H7 (cell line): Measurements from ENCODE around the gene MUC5AC. TPM values are rescaled to one million over a fixed set of nuclear protein-coding genes. Genes with fewer than 3 reads are reported as not detected.
A peak's percentile ranks its signal among the peaks of the same experiment; 100 is the strongest.

Experiments used
- DNase-seq: peaks from one replicate; pipeline ENCODE4 v3.0.0; 2012
- H3K27me3 ChIP-seq: 2 replicates; pipeline ENCODE4 v1.6.0; 2011; ENCODE audit warnings: mild to moderate bottlenecking, low read length; ENCODE audit not compliant: control insufficient read depth, insufficient read depth
- H3K36me3 ChIP-seq: replicated peaks from 2 replicates; pipeline ENCODE4 v1.5.1; 2011; ENCODE audit warnings: low read length; ENCODE audit not compliant: control insufficient read depth, insufficient read depth
- H3K4me3 ChIP-seq: 2 replicates; pipeline ENCODE4 v1.5.1; 2011; ENCODE audit warnings: low read depth, mild to moderate bottlenecking, control low read depth, low read length, moderate library complexity; ENCODE audit not compliant: insufficient read depth
- total RNA-seq: library from RNA; depleted of rRNA; stranded (reverse); fragments of >200 nt; shearing (Covaris generic); gene quantifications from 2 replicates; pipeline ENCODE4 v1.2.3, GENCODE V29; 2014

Gene MUC5AC
- total RNA-seq, 1 experiment from 2014 or later: not detected

DNA sequence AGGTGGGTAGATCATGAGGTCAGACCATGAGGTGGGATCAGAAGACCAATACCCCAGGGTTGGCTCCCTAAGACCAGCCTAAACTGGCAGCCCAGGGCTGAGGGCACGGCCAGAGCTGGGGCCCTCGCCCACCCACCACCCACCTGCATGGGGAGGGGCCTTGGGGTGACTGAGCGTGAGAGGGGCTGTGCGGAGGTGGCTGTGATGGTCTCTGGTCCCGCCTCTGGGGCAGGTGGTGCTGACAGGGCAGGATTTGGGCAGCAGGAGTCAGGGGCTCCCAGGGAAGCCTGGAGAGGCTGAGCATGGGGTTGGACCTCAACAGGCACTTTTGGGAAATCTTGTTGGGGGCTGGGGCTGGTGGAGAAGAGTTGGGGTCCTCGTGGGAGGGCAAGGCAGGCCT, 39.8 kb upstream of the MUC5AC start:
- Histone ChIP-seq H3K27me3 (no peaks in the 10 kb centered on the region), H3K4me3 (no peak overlapping the region), H3K36me3 (no peaks in the 10 kb centered on the region)
- peak; percentile 62 for DNase-seq

DNA sequence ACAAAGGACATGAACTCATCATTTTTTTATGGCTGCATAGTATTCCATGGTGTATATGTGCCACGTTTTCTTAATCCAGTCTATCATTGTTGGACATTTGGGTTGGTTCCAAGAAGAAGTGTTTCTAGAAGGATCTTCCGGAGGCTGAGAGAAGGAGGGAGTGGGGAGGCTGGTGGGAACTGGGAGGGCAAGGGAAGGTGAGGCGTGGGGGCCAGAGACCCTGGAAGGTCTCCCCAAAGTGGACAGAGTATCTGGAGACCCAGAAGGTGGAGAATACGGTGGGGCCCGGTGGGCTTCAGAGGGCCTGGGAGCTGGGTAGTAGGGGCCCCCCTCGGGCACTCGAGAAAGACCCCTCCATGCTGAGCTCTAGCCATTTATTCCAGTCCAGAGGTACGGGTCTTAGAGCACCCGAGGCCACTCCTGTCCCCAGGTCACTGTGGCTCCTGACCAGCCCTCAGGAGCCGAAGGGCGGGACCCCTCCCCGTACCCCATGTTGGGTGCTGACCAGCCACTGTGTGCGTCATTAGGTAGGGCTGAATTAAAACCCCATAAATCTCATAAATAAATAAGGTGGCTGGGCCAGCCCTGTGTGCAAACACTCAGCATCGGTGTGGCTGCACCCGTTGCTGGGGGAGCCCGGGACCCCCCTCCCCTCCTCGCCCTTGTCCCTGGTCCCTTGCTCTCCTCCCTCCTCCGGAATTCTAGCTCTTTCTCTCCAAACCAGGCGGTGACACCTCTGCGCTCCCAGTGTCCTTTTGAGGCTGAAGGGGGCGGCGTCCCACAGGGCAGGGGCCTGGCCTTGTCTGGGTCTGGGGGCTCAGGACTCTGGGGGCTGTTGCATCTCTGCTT, 38.8 kb upstream of the MUC5AC start:
- no peak for DNase-seq
- Histone ChIP-seq H3K4me3 (no peak overlapping the region), H3K27me3 (no peaks in the 10 kb centered on the region)

DNA sequence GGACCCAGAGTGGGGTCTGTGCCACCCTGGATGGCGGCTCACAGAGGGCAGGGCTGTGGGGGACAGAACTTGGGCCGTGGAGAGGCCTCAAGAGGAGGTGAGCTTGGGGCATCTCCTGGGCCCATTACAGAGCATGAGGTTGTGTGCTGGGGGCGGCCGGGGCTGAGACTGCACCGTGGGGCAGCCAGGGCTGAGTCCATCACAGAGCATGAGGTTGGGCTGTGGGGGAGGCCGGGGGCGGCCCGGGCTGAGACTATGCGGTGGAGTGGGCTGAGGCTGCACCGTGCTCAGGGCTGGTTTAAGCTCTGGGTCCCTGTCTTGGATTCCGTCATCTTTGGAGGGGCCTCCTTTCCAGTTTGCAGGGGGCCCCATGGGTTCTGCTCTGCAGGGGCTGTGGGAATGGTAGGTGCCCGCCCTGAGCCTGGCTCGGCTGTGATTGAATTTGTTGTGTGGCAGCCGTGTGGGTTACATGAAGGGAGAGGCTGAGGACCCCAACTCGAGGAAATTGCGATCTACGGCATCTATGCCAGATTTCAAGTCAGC, 38.1 kb upstream of the MUC5AC start:
- H3K4me3 ChIP-seq: no peak overlapping the region
- H3K27me3 ChIP-seq: no peaks in the 10 kb centered on the region
- peak; percentile 68 for DNase-seq

More for the DNA sequence above, 38.8 kb upstream of the MUC5AC start:
- no peaks in the 10 kb centered on the region for H3K36me3 ChIP-seq

DNA sequence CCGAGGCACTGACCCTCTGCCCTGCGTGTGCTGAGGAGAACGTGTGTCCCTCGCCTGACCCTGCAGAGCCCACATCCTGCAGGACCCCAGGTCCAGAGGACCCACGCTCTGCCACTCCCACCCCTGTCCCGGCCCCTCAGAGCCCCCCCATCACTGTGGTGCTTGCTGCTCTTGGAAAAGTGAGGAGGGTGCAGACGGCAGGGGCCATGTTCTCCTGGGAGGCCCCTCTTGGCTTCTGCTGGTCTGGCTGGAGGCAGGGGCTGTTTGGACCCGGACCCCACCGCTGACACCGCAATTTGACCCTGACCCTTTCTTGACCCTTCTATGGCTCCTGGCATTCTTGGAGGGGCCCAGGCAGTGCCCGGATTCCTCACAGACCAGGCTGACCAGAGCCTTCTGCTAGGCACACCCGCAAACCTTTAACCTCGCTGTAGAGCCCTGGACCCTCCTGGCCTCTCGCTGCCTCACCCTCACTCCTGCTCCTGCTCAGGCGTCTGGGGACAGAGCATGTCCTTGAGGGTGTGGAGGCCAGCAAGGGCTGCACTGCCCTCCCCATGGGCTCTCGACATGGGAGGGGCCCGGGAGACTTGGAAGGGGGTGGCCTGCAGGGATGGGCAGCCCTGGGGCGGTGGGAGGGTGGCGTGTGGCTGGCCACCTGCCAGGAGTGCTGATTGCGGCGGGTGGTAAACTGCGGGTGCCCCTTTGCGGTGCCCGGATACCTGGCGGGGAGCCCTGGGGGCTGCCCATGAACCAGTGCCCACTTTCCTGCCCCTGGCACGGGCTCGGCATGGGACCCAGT, 37.0 kb upstream of the MUC5AC start:
- Histone ChIP-seq H3K4me3 (no peak overlapping the region), H3K27me3 (no peaks in the 10 kb centered on the region), H3K36me3 (no peaks in the 10 kb centered on the region)
- peak; percentile 50 for DNase-seq

More for the DNA sequence above, 38.1 kb upstream of the MUC5AC start:
- no peaks in the 10 kb centered on the region for H3K36me3 ChIP-seq

DNA sequence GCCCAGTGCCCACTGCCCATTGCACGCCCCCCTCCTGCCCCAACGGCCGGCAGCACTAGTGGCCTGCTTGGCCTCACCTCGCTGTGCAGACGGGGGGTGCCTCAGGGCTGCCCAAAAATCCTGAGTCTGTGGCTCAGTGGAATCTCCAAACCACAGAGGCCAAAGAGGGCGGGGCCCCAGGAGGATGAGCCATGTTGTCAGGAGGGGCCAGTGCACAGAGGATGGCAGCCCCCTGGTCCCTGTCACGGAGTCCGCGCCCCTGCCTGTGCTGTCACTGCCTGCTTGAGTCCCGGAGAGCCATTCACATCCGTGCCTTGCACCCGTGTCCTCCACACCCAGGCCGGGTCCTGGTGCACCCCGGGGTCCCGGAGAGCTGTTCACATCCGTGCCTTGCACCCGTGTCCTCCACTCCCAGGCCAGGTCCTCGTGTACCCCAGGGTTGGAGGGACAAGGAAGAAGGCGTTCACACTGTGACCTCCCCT, 36.4 kb upstream of the MUC5AC start:
- DNase-seq: peak; percentile 52
- Histone ChIP-seq H3K36me3 (no peaks in the 10 kb centered on the region), H3K4me3 (no peak overlapping the region), H3K27me3 (no peaks in the 10 kb centered on the region)

DNA sequence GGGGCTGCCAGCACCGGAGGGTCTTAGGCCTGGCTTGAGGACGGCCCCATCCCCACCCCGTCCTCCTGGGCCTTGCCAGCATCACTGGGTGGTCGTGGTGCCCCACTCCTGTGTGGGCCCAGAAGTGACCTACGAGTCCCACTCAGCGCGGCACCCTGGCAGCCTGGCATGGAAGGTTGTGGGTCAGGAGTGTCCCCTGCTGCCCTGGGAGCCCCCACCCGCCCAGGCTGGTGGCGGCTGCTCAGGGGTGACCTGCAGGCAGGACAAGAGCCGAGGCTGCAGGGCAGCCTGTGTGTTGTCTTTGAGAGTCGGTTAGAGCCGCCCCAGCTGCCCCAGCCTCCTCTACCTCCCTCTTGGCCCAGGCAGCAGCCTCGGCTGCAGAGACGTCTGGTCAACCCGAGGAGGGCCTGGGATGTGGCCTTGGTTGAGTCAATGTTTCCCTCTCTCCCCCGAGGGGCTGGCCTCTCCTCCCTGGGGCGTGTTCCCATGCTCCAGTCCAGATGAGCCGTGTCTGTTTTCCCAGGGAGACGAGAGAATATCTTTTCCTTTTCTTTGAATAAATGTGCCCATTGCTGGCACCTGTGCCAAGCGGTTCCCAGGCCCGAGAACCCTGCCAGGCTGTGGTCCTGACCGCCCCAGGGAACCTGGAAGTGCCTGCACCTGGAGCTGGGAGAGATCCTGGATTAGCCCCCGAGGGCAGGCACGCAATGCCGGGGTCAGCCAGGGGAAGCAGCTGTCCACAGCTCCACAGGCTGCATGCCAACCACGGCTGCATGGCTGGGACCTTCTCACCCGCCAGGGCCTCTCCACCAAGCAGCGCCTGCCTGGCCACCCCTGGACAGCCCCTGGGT, 35.7 kb upstream of the MUC5AC start:
- Histone ChIP-seq H3K36me3 (no peaks in the 10 kb centered on the region), H3K4me3 (no peak overlapping the region), H3K27me3 (no peaks in the 10 kb centered on the region)
- DNase-seq: peak; percentile 62

DNA sequence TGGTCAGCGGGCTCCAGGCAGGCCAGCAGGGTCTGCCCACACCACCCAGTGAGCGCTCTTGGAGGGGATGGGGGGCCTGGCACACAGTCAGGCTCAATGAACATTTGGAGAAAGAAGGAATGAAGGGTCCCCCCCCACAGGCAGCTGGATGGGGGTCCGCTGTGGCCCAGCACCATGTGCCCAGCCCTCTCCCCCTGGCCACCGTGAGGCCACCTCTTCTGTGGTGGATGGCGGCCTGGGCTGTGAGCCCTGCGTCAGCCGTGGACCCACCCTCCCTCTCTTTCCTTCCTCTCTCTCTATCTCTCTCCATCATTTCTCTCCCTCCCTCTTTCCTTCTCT, 35.1 kb upstream of the MUC5AC start:
- no peak overlapping the region for H3K4me3 ChIP-seq
- no peaks in the 10 kb centered on the region for H3K36me3 ChIP-seq
- DNase-seq: no peak
- no peaks in the 10 kb centered on the region for H3K27me3 ChIP-seq

DNA sequence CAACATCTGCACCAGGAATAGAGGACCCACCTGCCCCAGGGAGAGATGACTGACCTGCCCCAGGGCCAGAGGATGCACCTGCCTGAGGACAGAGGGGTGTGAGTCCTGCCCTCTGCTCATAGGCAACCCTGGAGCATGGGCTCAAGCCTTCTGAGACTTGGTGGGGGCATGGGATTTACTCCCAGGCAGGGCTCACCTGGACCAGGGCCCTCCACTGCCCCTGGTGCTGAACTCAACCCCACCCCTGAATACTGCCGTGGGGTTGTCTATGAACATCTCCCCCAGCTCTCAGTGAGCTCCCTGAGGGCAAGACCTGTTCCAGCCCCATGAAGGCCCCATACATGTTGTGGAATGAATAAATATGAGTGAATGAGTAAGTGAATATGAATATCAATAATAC, 33.8 kb upstream of the MUC5AC start:
- Histone ChIP-seq H3K27me3 (no peaks in the 10 kb centered on the region), H3K36me3 (no peaks in the 10 kb centered on the region), H3K4me3 (no peak overlapping the region)
- DNase-seq: no peak

DNA sequence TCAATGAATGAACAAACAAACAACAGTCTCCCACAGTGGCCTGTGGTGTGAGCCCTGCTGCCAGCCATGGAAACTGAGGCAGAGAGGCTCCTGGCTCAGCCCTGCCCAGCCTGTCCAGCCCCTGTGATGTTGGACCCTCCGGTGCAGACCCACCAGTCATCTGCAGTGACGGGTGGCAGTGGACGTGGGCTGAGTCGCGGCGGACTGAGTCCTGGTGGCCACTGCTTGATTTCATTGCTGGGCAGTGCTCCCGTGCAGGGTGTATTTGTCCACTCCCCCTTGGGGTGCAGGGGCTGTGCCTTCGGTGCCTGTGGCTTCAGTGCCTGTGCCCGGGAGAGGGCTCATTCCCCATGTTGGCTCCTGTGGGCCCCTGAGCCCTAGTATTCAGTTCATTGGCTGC, 31.9 kb upstream of the MUC5AC start:
- DNase-seq: no peak
- Histone ChIP-seq H3K36me3 (no peaks in the 10 kb centered on the region), H3K27me3 (no peaks in the 10 kb centered on the region), H3K4me3 (no peak overlapping the region)

DNA sequence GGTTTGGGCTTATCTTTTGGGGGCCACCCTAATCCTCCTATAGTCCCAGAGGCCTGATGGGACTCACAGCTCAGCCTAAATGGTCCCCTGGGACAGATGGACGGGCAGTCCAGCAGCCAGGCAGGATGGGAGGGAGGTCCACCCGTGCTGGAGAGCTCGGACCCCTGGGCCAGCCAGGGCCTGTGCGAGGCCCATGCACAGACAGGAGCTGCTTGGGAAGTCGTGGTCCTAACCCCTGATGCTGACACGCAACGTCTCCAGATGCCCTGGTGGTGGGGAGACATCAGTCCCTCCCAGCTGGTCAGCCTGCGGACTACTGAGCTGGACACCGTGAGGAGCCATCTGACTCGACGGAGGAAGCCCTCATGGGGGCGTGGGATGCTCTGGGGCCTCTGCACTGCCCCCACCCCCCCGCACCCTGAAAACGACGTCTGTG, 31.2 kb upstream of the MUC5AC start:
- H3K36me3 ChIP-seq: no peaks in the 10 kb centered on the region
- H3K4me3 ChIP-seq: no peak overlapping the region
- H3K27me3 ChIP-seq: no peaks in the 10 kb centered on the region
- no peak for DNase-seq

DNA sequence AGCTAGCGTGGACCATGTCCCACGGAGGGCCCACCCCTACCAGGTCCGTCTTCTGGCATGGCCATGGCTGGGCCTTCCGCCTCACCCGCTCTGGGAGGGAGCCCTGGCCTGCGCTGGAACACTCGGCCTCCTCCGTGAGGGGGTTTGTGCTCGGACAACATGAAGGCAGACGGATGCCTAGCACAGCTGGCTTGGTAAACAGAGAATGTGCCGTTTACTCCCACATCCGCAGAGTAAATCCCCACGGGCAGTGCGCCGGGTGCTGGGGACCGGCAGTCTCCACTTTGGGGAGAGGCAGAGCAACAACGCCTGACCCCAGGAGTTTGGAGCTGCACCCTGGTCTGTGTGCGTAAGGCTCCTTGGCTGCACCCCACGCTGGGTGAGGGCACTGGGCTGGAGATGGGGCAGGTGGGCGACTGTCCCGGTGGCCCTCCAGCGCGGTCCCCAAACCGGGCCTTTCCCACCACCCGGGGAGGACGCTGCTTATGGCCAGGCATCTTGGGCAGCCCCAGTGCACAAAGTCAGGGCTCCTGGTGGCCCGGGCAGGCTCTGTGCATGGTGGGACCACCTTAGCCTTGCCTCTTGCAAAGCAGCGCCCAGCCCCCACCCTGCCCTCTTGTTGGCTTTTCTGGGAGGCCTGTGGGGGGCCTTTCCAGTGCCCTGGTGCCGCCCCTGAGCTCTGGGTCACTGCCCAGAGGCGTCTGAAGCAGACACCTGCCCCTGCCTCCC, 30.7 kb upstream of the MUC5AC start:
- Histone ChIP-seq H3K36me3 (no peaks in the 10 kb centered on the region), H3K4me3 (no peak overlapping the region), H3K27me3 (no peaks in the 10 kb centered on the region)
- DNase-seq: peak; percentile 59

DNA sequence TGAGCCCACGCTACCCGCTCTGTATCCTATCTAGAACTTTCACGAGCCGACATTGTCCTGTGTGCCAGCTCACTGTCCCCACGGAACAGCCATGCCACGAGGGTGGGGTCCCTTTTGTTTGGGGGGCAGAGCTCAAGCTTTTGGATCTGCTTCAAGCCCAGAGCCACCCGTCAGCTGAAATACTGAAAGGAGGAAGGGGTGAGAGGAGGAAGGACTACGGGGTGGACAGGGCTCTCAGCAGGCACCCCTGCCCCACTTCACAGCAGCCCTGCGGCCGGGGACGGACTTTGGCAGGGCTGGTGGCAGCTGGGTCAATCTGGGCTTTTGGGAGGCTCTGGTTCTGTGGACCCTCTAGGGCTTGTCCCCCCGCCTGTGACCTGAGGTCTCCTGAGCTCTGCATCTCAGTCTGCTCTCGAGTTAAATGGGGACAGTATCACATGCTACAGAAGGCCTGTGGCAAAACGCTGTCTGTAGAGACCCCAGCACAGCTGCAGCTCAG, 30.0 kb upstream of the MUC5AC start:
- Histone ChIP-seq H3K36me3 (no peaks in the 10 kb centered on the region), H3K4me3 (no peak overlapping the region), H3K27me3 (no peaks in the 10 kb centered on the region)
- DNase-seq: peak; percentile 49

DNA sequence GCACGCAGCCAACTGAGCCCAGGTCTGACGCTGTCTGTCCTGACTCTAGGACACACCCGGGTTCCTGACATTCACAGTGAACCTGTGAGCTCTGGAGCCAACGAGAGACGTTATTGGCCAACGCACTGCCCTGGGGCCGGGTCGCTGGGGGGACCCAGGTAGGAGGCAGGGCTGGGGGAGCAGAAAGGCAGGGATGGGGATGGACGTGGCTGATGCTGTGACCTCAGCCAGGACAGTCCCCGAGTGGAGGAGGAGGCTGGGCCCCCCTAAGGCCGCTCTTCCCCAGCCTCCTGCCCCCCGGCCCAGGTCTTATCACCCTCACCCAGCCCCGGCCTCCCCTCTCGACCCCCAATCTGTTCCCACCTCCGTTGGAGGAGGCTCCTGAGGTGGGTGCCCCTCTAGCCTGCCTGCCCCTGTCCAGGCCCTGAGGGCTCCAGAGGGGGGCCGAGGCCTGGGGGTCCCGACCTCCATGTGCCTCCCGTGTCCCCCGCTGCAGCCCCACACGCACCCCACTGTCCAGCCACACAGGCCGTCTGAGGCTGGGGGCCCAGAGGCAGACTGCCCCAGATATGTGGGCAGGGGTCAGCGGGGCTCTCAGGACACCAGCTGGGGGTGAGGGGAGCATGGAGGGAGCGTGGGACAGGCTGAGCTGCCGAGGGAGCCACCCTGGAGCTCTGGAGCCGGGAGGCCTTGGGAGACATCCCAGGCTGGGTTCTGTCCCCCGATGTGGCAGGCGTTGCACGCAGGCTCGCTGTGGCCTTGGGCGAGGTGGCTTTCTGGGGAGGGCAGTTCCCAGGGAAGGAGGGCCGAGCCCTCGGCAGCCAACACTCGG, 29.2 kb upstream of the MUC5AC start:
- Histone ChIP-seq H3K36me3 (no peaks in the 10 kb centered on the region), H3K4me3 (no peak overlapping the region), H3K27me3 (no peaks in the 10 kb centered on the region)
- DNase-seq: peak; percentile 55
